ENCODE data around the gene PAFAH1B2. TPM values are rescaled to one million over a fixed set of nuclear protein-coding genes. Genes with fewer than 3 reads are reported as not detected.

The PAFAH1B2 gene
- total and polyA plus RNA-seq, 2 of the 8 experiments (the other 6 are each of a cell fraction or from before 2014, with no cell fraction given), result 38.2 to 161 TPM

DNA sequence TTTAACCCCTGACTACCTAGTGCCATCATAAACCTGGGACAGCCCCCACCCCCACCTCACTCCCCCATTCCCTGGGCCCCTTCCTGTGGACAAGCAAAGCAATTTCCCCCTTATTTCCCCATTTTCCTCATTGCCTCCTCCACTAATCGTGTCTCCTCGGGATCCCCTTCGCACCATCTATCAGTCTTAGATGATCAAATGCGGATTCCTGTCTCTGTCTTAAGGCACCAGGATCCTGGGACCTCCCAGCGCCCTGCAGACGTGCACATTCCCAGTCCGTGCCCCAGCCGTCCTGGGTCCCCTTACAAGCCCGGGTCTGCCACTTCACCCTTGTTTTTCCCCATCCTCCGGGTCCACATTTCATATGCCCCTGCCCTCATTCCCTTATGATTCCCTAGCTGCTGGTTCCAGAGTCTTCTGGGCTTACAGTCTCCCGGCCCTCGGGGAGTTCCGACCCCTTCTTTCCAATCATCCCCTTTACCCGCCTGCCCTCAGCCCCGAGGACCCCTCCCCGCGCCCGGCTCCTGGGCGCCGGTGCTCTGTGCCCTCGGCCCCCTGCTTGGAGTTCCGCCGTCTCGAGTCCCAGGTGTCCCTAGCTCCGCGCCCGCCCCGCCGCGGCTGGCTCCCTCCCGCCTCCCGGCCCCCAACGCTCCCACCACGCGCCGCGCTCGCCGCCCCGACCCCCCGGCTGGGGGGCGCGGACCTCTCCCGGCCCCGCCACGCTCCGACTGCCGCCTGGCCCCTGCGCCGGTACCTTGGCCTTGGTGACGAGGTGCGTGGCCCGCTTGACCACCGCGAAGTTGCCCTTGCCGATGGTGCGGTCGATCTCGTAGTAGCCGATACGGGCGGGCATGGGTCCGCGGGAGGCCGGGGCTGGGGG lies 46.5 kb upstream of the PAFAH1B2 start (continued):
- TF ChIP-seq, protein P1, sequence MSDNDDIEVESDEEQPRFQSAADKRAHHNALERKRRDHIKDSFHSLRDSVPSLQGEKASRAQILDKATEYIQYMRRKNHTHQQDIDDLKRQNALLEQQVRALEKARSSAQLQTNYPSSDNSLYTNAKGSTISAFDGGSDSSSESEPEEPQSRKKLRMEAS (IDR thresholded peaks at IDR 0.05), result peak; percentile 13; the same call in 1 of the 2 replicates
- no peak for TF ChIP-seq TCF12 (IDR thresholded peaks at IDR 0.05; ENCODE audit: low read depth, low read length)
- TF ChIP-seq CHD2 (IDR thresholded peaks at IDR 0.05; ENCODE audit: low read length), result no peak
- peak; percentile 74 for TF ChIP-seq ASH2L (IDR thresholded peaks at IDR 0.05; ENCODE audit: low read length)
- no peak for TF ChIP-seq FOSL1 (IDR thresholded peaks at IDR 0.05; ENCODE audit: insufficient read depth, low read depth, low read length)
- TF ChIP-seq USF2 (IDR thresholded peaks at IDR 0.05; ENCODE audit: low read length), result no peak
- TF ChIP-seq HDAC2 (IDR thresholded peaks at IDR 0.05; ENCODE audit: borderline replicate concordance in 1 of 2, low read depth in 2 of 2, low read length in 2 of 2), result 0 out of 4 replicates have a peak, but pooled peaks of 1 of the 2 experiments have one; percentile 30
- no peak for TF ChIP-seq SUZ12 (IDR thresholded peaks at IDR 0.05; ENCODE audit: low read length)
- no peak for TF ChIP-seq SRF (IDR thresholded peaks at IDR 0.05; ENCODE audit: low read depth, low read length)
- no peak for TF ChIP-seq SP2 (IDR thresholded peaks at IDR 0.05; ENCODE audit: low read length)
- TF ChIP-seq CEBPB (IDR thresholded peaks at IDR 0.05; ENCODE audit: low read depth, low read length), result no peak
- TF ChIP-seq, protein P2, sequence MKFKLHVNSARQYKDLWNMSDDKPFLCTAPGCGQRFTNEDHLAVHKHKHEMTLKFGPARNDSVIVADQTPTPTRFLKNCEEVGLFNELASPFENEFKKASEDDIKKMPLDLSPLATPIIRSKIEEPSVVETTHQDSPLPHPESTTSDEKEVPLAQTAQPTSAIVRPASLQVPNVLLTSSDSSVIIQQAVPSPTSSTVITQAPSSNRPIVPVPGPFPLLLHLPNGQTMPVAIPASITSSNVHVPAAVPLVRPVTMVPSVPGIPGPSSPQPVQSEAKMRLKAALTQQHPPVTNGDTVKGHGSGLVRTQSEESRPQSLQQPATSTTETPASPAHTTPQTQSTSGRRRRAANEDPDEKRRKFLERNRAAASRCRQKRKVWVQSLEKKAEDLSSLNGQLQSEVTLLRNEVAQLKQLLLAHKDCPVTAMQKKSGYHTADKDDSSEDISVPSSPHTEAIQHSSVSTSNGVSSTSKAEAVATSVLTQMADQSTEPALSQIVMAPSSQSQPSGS (IDR thresholded peaks at IDR 0.05; ENCODE audit: low read length), result no peak
- TF ChIP-seq PHF8 (conservative IDR thresholded peaks at IDR 0.05; ENCODE audit: low read depth, low read length), result peak; percentile 63
- TF ChIP-seq, protein P3, sequence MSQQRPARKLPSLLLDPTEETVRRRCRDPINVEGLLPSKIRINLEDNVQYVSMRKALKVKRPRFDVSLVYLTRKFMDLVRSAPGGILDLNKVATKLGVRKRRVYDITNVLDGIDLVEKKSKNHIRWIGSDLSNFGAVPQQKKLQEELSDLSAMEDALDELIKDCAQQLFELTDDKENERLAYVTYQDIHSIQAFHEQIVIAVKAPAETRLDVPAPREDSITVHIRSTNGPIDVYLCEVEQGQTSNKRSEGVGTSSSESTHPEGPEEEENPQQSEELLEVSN (IDR thresholded peaks at IDR 0.05), result no peak
- TF ChIP-seq SIN3A (conservative IDR thresholded peaks at IDR 0.05 in 1 of 2, IDR thresholded peaks at IDR 0.05 in 1 of 2; ENCODE audit: low read depth in 1 of 2, low read length in 2 of 2), result peak in 1 of 2 experiments; percentile 69; a peak in 1 of 4 replicates
- no peak for TF ChIP-seq CREB1 (IDR thresholded peaks at IDR 0.05)
- TF ChIP-seq JUND (IDR thresholded peaks at IDR 0.05; ENCODE audit: low read length), result no peak
- no peak for TF ChIP-seq TEAD4 (IDR thresholded peaks at IDR 0.05; ENCODE audit: low read depth, low read length)
- no peak for TF ChIP-seq POU5F1 (IDR thresholded peaks at IDR 0.05; ENCODE audit: low read depth, low read length)
- no peak for TF ChIP-seq HDAC6 (IDR thresholded peaks at IDR 0.05; ENCODE audit: low read depth, low read length)

All from H1 (cell line).